HFFc6 (cell line): ENCODE measurements around the gene ITM2B. TPM values are rescaled to one million over a fixed set of nuclear protein-coding genes. Genes with fewer than 3 reads are reported as not detected.

ENCODE experiments used
- DNase-seq: peaks from one replicate; pipeline ENCODE4 v3.0.0-alpha.2; 2018
- H3K27ac Mint-ChIP-seq: 2 replicates; pipeline ENCODE4 v1.8.0; 2020; ENCODE audit warnings: mild to moderate bottlenecking, mixed read lengths
- H3K27me3 Mint-ChIP-seq: 2 replicates; pipeline ENCODE4 v1.8.0; 2021; ENCODE audit warnings: mild to moderate bottlenecking, moderate library complexity, mixed read lengths; ENCODE audit not compliant: insufficient read depth
- H3K36me3 Mint-ChIP-seq: 2 replicates; pipeline ENCODE4 v1.8.0; 2021; ENCODE audit warnings: low read depth, mixed read lengths
- H3K4me1 Mint-ChIP-seq: 2 replicates; pipeline ENCODE4 v1.8.0; 2020; ENCODE audit warnings: low read depth, mixed read lengths
- H3K4me3 Mint-ChIP-seq: 2 replicates; pipeline ENCODE4 v1.8.0; 2020; ENCODE audit warnings: mild to moderate bottlenecking, moderate library complexity, mixed read lengths
- H3K9me3 Mint-ChIP-seq: 2 replicates; pipeline ENCODE4 v1.8.0; 2020; ENCODE audit warnings: mild to moderate bottlenecking, mixed read lengths
- long read RNA-seq: library from polyadenylated mRNA; unstranded; transcript quantifications from one replicate; pipeline ENCODE4 v2.0.0, GENCODE V29; 2019
- total RNA-seq, 6 experiments: library from RNA; stranded (reverse); fragmentation: NEBNext Ultra II Directional; extraction: Animal tissue kit (Norgen Biotek cat#: 25700); gene quantifications; 2 replicates in 1 of 6; 3 replicates in 5 of 6; pipeline ENCODE4 v1.2.3, GENCODE V29; 2021
- TF ChIP-seq, protein P1 (sequence below): fragments of 200-600 bp; sonication (generic); IDR thresholded peaks from 2 replicates; pipeline ENCODE4 v1.5.0; 2021; ENCODE audit warnings: antibody characterized with exemption, mild to moderate bottlenecking

Gene ITM2B
- total RNA-seq, result 100 to 1,000 TPM; 161 to 258 (median 191) TPM
- long read RNA-seq, full-length matches to known transcripts, result 451 of 506 reads
- long read RNA-seq, partial matches to known transcripts, result 51 of 506 reads
- long read RNA-seq, other reads (novel, unspliced or antisense), result 4 of 506 reads

- TF ChIP-seq, protein P1, sequence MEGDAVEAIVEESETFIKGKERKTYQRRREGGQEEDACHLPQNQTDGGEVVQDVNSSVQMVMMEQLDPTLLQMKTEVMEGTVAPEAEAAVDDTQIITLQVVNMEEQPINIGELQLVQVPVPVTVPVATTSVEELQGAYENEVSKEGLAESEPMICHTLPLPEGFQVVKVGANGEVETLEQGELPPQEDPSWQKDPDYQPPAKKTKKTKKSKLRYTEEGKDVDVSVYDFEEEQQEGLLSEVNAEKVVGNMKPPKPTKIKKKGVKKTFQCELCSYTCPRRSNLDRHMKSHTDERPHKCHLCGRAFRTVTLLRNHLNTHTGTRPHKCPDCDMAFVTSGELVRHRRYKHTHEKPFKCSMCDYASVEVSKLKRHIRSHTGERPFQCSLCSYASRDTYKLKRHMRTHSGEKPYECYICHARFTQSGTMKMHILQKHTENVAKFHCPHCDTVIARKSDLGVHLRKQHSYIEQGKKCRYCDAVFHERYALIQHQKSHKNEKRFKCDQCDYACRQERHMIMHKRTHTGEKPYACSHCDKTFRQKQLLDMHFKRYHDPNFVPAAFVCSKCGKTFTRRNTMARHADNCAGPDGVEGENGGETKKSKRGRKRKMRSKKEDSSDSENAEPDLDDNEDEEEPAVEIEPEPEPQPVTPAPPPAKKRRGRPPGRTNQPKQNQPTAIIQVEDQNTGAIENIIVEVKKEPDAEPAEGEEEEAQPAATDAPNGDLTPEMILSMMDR, result peak; percentile 69
- no peaks in the 10 kb centered on the region for H3K9me3 Mint-ChIP-seq
- peak within 1 kb of the TSS; percentile 87 for H3K27ac Mint-ChIP-seq
- H3K27me3 Mint-ChIP-seq, result peaks cover 13% of the 10 kb centered on the region
- H3K36me3 Mint-ChIP-seq, result no peaks in the 10 kb centered on the region
- peak; percentile 37 for DNase-seq
- H3K4me1 Mint-ChIP-seq, result peaks cover 47% of the 10 kb centered on the region
- H3K4me3 Mint-ChIP-seq, result peak within 1 kb of the TSS; percentile 96
These were observed at the start of gene ITM2B for GRCh38 chr13:48233046-48233888. TSS of gene ITM2B (plus strand) at chr13:48233206. CDS start at chr13:48233361, 155 bp downstream.

DNA sequence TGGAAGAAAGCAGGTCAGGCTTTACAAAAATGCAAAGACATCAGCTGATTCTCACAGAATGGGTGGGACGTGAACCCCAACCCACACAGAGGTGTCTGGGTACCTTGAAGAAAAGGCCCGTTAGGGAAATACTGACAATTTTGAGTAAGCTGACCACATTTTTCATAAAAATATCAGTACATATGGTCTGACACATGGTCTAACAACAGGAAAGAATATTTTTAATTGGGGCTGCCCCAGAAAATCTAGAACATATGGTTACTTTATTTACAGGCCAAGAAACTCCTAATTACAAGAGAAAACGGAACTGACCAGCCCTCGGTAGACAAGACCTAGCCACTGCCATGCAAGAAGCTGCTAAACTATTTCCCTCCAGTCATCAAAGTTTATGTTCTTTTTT is 48.7 kb upstream of the ITM2B start:
- TF ChIP-seq, protein P1, result no peak
- no peak overlapping the region for H3K4me3 Mint-ChIP-seq
- H3K4me1 Mint-ChIP-seq, result no peaks in the 10 kb centered on the region
- no peak overlapping the region for H3K27ac Mint-ChIP-seq
- H3K36me3 Mint-ChIP-seq, result no peaks in the 10 kb centered on the region
- peaks cover 11% of the 10 kb centered on the region for H3K27me3 Mint-ChIP-seq
- no peaks in the 10 kb centered on the region for H3K9me3 Mint-ChIP-seq
- DNase-seq, result no peak

DNA sequence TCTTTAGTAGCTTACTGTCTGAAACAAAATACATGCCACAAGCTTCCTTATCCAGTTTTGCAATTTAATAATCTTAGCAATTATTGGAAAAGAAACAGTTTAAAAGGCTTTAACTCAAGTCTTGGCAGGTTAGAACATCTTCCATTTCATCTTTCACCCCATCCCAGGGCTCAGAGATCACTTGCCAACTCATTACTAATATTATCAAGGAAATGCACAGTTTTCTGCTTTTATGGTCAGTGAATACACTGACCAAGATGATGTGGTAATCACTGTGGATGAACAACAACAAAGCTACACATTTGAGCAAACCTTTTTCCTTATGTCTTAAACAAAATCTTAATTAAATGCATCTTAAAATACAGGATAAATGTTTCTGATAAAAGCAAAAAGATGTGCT is 48.0 kb upstream of the ITM2B start:
- TF ChIP-seq, protein P1, result no peak
- Mint-ChIP-seq H3K4me3 (no peak overlapping the region), H3K27me3 (peaks cover 13% of the 10 kb centered on the region), H3K36me3 (no peaks in the 10 kb centered on the region), H3K4me1 (no peaks in the 10 kb centered on the region), H3K9me3 (no peaks in the 10 kb centered on the region), H3K27ac (no peak overlapping the region)
- no peak for DNase-seq

- Mint-ChIP-seq H3K27me3 (peaks cover 16% of the 10 kb centered on the region), H3K36me3 (no peaks in the 10 kb centered on the region), H3K27ac (no peak overlapping the region), H3K9me3 (no peaks in the 10 kb centered on the region), H3K4me1 (no peaks in the 10 kb centered on the region), H3K4me3 (no peak overlapping the region)
- no peak for DNase-seq
- TF ChIP-seq, protein P1, result no peak
These were observed 46.3 kb upstream of the ITM2B start for GRCh38 chr13:48186722-48187121.

DNA sequence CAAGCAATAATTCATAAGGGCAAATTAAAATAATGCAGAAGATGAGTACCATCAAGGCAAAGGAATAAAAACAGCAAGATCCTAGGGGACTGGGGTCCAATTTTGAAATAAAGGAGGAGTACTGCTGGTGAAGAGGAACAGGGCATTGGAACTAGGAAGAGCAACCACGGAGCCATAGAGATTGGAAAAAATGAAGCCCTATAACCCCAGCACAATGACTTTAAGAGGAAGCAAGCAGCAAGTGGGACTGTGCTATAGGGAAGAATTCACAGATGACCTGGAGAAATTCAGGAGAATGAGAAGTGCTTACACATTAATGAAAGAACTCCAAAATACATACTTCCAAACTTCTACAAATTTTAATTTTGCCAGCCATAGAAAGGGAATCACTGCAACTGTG is 44.9 kb upstream of the ITM2B start:
- H3K36me3 Mint-ChIP-seq, result no peaks in the 10 kb centered on the region
- H3K27ac Mint-ChIP-seq, result no peak overlapping the region
- no peak overlapping the region for H3K4me3 Mint-ChIP-seq
- no peak for DNase-seq
- TF ChIP-seq, protein P1, result no peak
- no peaks in the 10 kb centered on the region for H3K4me1 Mint-ChIP-seq
- H3K27me3 Mint-ChIP-seq, result peaks cover 16% of the 10 kb centered on the region
- H3K9me3 Mint-ChIP-seq, result no peaks in the 10 kb centered on the region
